GM21576 (cell line): ENCODE results near the gene OR2T3.
A peak's percentile ranks its signal among the peaks of the same experiment; 100 is the strongest.
"Not testable (repeated sequence)": the region's sequence is repeated elsewhere in the genome, so short reads cannot be mapped to it uniquely, and the experiment has no call there.

Source experiments
- ATAC-seq: cut with Tn5 transposase; IDR thresholded peaks from one replicate; pipeline ENCODE4 v1.9.1; 2021; ENCODE audit warnings: mild to moderate bottlenecking, moderate library complexity; ENCODE audit not compliant: unreplicated experiment

The OR2T3 gene

GRCh38 chr1:248471154-248471553 is 2.0 kb upstream of the OR2T3 start:
- no peak for ATAC-seq

- not testable (repeated sequence) for ATAC-seq
Measured at GRCh38 chr1:248472111-248472510, 1.0 kb upstream of the OR2T3 start.

- ATAC-seq = peak; percentile 70
Measured at GRCh38 chr1:248475660-248476059, 2.5 kb downstream of the OR2T3 start.

GRCh38 chr1:248481686-248482579 is 8.8 kb downstream of the OR2T3 start:
- peak; percentile 81 for ATAC-seq

- ATAC-seq = not testable (repeated sequence)
Measured at GRCh38 chr1:248488289-248488688, 15.1 kb downstream of the OR2T3 start, which contains the start of gene OR2T5. Gene OR2T5, plus strand, starts transcription at chr1:248488589. Its CDS starts 0 bp downstream, at chr1:248488589.

GRCh38 chr1:248496661-248497060 is 23.5 kb downstream of the OR2T3 start:
- ATAC-seq = not testable (repeated sequence)

- ATAC-seq = not testable (repeated sequence)
Measured at GRCh38 chr1:248500305-248501035, 27.3 kb downstream of the OR2T3 start.

GRCh38 chr1:248507773-248508172 is 34.6 kb downstream of the OR2T3 start, which contains the start of gene OR2G6:
Gene OR2G6, plus strand, starts transcription at chr1:248508073. Its CDS starts 13,574 bp downstream, at chr1:248521647.
- ATAC-seq = not testable (repeated sequence)

- not testable (repeated sequence) for ATAC-seq
Measured at GRCh38 chr1:248510217-248510616, 37.1 kb downstream of the OR2T3 start.

- ATAC-seq = no peak
Measured at GRCh38 chr1:248521856-248522255, 48.7 kb downstream of the OR2T3 start.
